ENCODE data around the gene LAYN.

LAYN gene

DNA sequence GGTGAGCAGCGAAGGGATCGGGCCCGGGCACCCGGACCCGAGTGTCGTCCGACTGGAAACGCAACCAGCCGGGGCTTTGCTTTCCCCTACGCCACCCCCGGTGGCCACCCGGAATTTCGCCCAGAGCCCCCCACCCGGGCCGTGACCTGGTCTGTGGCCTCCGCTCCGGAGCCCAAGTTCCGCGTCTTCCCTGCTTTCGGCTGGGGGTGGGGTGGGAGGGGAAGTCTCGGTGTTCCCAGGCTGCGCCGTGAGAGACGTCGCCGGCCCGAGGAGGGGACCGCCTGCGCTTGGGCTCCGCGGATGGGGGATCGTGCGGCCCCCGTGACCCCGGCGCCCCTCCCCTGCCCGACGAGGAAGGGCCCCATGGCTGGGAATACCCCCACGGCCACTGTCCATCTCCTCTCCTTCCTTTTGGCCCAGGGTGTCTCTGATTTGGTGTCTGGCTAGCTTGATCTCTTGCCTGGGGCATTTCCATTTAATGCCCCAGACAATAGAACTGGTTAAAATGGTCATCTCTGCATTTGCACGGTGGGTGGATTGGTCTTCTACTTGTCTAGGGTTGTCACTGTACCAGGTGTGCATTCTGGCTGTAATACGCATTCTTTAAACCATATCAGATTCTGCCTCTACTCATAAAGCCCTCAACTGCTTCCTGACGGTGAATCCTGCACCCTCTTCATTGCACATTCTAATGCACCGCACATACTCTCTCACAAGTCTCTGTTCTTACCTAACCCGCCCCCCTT lies 62.5 kb downstream of the LAYN start:
- DNase-seq (ENCODE audit: low read depth): no peak
- H3K4me3 ChIP-seq (ENCODE audit: low read depth, low read length): peak overlapping the region; percentile 88
- in situ Hi-C loops (cut with HindIII; ENCODE audit: low sequenced_read_pairs): no loop called here
- TF ChIP-seq, protein P1, sequence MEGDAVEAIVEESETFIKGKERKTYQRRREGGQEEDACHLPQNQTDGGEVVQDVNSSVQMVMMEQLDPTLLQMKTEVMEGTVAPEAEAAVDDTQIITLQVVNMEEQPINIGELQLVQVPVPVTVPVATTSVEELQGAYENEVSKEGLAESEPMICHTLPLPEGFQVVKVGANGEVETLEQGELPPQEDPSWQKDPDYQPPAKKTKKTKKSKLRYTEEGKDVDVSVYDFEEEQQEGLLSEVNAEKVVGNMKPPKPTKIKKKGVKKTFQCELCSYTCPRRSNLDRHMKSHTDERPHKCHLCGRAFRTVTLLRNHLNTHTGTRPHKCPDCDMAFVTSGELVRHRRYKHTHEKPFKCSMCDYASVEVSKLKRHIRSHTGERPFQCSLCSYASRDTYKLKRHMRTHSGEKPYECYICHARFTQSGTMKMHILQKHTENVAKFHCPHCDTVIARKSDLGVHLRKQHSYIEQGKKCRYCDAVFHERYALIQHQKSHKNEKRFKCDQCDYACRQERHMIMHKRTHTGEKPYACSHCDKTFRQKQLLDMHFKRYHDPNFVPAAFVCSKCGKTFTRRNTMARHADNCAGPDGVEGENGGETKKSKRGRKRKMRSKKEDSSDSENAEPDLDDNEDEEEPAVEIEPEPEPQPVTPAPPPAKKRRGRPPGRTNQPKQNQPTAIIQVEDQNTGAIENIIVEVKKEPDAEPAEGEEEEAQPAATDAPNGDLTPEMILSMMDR (IDR thresholded peaks at IDR 0.05; ENCODE audit: low read depth, low read length, missing control alignments): no peak

DNA sequence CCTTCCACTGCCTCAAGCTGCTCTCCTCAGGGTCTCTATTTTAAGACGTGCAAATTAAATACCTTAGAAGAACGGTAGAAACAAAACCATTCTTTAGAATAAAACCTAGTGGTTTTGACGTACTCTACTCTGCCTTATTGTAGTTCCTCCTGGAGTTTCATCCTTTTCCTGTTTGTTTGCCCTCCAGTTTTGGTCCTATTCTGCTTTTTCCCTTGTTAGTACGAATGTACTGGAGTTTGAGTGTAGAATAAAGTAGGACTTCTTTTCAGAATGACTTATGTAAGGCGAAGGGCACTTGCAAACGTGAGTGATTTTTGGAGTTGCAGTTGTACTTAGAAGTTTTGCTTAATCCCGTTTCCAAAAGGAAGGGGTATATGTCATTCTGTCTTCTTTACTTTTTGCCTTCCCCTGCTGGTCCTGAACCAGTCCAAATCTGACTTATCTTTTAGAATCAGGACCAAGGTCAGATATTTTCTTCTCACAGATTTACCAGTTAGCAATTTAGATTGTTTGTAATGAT lies 63.2 kb downstream of the LAYN start:
- TF ChIP-seq, protein P1 (IDR thresholded peaks at IDR 0.05; ENCODE audit: low read depth, low read length, missing control alignments): no peak
- H3K4me3 ChIP-seq (ENCODE audit: low read depth, low read length): peak overlapping the region; percentile 88
- DNase-seq (ENCODE audit: low read depth): no peak
- in situ Hi-C loops (cut with HindIII; ENCODE audit: low sequenced_read_pairs): no loop called here

DNA sequence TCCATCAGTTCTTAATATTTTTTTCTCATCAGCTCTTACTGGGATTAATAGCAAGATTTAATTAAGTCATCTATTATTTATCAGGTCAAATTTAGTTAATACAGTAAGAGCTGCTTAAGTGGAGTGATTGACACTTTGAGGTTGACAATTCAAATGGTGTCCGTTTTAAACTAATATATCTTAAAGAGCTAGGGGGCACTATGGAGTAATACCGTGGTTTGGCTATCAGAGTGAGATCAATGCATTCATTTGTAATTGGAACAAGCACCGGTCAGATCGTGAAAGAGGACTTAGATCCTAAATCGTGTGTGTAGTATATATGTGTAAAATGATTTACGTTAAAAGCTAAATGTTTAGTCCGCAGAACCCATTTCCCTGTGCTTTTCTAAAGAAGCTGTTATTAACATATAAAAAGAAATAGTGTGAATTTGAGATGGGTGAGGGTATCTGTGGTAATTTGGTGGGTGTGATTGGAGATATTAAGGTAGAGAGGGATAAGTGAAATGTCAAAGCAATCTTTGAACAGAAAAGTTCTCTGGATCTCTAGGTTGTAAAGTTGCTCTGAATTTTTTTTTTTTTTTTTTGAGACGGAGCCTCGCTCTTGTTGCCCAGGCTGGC lies 64.0 kb downstream of the LAYN start:
- TF ChIP-seq, protein P1 (IDR thresholded peaks at IDR 0.05; ENCODE audit: low read depth, low read length, missing control alignments): peak; percentile 61
- peak; percentile 42 for DNase-seq (ENCODE audit: low read depth)
- peak overlapping the region; percentile 88 for H3K4me3 ChIP-seq (ENCODE audit: low read depth, low read length)
- in situ Hi-C loops (cut with HindIII; ENCODE audit: low sequenced_read_pairs): loop anchor here (5.0 kb wide), 1 partner anchor 93 kb away; no protein-coding TSS in a partner anchor

DNA sequence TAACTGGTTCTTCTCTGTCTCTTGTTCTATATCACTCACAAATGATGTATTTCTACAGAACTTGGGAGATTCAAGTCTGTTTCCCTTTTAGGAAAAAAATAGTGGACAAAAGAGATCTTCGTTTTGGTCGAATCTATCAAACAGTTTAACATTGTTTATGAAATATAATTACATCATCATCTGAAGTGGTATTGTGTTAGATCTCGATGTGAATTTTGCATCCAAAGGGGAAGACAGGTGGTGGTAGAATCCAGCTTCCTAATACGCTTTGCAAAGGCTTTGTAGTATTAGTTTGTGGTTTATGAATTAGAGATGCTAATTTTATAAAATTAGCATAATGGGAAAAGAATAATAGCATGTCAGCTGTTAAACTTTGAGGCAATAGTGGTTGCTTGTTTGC lies 65.2 kb downstream of the LAYN start:
- in situ Hi-C loops (cut with HindIII; ENCODE audit: low sequenced_read_pairs): loop anchor here (5.0 kb wide), 1 partner anchor 92 kb away; no protein-coding TSS in a partner anchor
- no peak overlapping the region for H3K4me3 ChIP-seq (ENCODE audit: low read depth, low read length)
- DNase-seq (ENCODE audit: low read depth): no peak
- TF ChIP-seq, protein P1 (IDR thresholded peaks at IDR 0.05; ENCODE audit: low read depth, low read length, missing control alignments): no peak

DNA sequence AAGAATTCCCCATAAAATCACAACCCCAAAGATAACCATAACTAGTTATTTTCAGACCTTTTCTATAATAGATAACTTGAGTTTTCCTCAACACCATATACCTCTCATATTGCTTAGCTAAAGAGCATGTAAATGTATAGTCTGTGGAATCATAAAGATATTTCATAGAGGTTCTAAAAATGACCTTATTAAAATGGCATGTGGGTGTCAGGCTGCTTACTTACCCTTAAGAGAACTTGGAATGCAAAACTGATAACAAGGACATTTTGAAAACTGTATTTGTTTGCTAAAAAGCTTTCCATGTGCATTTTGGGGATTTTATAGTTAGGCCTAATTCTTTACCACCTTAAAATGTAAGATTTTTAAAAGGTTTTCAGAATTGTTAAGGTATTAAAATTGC lies 66.5 kb downstream of the LAYN start:
- TF ChIP-seq, protein P1 (IDR thresholded peaks at IDR 0.05; ENCODE audit: low read depth, low read length, missing control alignments): no peak
- in situ Hi-C loops (cut with HindIII; ENCODE audit: low sequenced_read_pairs): loop anchor here (5.0 kb wide), 1 partner anchor 90 kb away; no protein-coding TSS in a partner anchor

DNA sequence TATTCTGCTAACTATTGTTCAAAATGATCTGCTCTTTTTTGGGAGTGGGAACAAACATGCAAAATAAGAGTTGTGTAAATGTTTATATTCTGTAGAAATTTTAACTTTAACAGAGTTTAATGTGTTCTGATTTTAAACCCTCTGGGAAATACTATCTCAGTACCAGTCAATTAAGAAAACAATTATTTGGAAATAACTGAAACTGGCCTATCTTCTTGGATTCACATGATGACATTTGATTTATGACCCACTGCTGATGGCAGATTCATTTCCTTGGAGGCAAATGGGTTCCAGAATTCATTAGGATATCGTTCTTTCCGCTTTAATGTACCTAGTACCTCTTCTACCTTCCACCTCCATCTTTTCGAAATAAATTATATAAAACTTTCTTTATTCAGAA lies 67.2 kb downstream of the LAYN start:
- H3K4me3 ChIP-seq (ENCODE audit: low read depth, low read length): no peak overlapping the region
- in situ Hi-C loops (cut with HindIII; ENCODE audit: low sequenced_read_pairs): loop anchor here (5.0 kb wide), 1 partner anchor 90 kb away; no protein-coding TSS in a partner anchor
- TF ChIP-seq, protein P1 (IDR thresholded peaks at IDR 0.05; ENCODE audit: low read depth, low read length, missing control alignments): no peak
- DNase-seq (ENCODE audit: low read depth): no peak

More for the DNA sequence above, 66.5 kb downstream of the LAYN start:
- H3K4me3 ChIP-seq (ENCODE audit: low read depth, low read length): no peak overlapping the region
- no peak for DNase-seq (ENCODE audit: low read depth)

Measured in astrocyte of the cerebellum (primary cell).